HG03558 (cell line): ENCODE results near the gene FRMPD2.
"Not testable (repeated sequence)": the region's sequence is repeated elsewhere in the genome, so short reads cannot be mapped to it uniquely, and the experiment has no call there.

Source experiments
- ATAC-seq: cut with Tn5 transposase; IDR thresholded peaks from one replicate; pipeline ENCODE4 v1.9.1; 2021; ENCODE audit warnings: moderate number of reproducible peaks; ENCODE audit not compliant: unreplicated experiment; ENCODE audit errors: extremely low read depth

FRMPD2 gene

DNA sequence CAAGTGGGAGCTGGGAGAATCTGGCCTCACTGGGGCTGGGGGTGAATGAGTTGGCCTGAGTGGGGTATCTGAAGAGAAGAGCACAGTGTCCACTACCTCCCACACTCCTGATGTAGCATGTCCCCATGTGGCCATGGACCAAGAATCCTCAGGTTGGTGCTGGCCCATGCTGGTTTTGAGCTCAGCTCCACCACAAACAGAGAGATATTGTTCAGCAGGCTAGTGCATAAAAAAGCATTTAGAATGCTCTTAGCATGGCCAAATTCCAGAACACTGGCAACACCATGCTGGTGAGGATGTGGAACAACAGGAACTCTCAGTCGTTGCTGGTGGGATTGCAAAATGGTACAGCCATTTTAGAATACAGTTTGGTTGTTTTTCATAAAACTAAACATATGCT is 61.4 kb downstream of the FRMPD2 start:
- no peak for ATAC-seq

DNA sequence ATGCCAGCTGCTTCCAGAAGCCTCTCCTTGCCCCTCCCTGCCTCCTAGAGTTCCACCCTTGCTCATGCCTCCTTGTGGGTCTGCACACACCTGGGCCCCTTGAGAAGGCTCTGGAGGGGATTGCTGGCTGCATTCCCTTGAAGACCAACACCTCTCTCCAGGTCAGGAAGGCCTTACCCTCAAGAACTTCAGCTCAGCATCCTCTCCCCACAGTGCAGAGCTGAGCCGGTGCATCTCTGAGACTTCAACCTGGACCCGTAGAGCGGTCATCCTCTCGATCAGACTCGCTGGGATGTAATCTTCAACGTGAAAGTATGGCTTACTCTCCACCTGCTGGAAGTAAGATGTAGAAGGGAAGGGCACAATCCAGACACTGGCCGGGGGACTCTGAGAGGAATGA is 62.7 kb downstream of the FRMPD2 start:
- ATAC-seq, result no peak

DNA sequence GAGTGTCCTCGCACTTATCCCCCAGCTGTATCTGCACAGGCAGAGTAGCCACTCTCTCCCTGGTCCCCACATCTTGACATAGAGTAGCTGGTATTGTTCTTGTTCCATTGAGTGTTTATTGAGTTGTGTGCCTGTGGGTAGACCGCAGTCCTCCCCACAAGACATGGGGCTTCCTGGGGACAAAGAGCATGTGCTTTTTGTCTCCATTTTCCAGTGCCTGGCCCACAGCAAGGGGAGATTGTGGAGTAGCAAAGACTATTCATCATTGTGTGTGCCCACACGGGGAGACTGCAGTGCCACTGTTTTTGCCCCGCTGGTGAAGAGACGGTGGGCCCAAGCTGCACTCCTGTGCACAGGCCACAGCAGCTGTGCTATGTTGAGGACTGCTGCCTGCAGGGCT is 63.5 kb downstream of the FRMPD2 start:
- ATAC-seq, result no peak

DNA sequence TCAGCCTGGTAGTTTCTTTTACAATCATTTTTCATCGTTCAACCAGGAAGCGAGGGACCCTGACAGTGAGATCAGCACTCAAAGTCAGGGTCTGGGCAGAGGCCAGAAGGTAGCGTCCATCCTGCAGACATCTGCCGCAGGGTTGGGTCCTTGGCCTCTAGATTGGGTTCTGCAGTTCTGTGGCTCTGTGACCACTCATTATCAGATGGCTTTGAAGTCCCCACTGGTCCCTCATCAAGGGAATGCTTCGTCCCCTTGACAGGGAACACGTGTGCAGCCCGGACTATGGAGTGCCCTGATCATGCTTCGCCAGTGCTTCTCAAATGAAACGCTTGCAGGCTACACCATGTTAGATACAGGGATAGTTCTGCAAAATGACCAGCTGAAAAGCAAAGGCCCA is 64.1 kb downstream of the FRMPD2 start:
- no peak for ATAC-seq

DNA sequence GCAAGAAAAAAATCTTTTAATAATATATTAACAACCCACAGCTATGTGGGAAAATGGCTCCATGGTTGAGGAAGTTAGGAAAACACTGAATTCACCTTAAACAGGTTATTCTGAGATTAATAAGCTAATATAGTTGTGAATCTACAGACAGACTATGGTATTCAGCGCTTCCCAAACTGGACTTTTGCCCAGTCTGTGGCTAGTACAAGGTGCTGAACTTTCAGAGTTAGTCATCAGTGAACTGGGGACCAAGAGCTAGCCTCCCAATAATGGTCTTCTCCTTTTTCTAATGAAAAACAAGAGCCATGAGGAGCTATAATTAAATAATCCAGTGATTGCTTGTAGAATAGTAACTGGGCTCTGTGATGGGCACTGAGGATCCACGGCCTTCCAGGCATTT is 65.3 kb downstream of the FRMPD2 start:
- ATAC-seq, result no peak

DNA sequence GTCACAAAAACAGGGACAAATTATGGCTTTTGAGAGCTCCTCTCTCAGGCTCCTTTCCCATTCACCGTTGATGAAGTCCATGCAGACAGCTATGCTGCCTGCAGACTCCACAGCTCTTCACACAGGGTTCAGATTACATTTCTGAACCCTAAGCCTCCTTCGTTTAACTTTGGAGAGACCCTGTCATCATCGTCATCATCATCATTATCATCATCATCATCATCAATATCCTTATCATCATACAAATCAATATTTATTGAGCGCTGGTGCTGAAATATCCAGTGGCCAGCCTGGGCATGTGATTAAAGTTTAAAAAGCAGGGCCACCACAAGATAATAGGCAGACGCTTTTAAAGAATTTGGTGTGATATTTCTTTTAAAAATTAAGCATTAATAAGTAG is 66.6 kb downstream of the FRMPD2 start:
- no peak for ATAC-seq

DNA sequence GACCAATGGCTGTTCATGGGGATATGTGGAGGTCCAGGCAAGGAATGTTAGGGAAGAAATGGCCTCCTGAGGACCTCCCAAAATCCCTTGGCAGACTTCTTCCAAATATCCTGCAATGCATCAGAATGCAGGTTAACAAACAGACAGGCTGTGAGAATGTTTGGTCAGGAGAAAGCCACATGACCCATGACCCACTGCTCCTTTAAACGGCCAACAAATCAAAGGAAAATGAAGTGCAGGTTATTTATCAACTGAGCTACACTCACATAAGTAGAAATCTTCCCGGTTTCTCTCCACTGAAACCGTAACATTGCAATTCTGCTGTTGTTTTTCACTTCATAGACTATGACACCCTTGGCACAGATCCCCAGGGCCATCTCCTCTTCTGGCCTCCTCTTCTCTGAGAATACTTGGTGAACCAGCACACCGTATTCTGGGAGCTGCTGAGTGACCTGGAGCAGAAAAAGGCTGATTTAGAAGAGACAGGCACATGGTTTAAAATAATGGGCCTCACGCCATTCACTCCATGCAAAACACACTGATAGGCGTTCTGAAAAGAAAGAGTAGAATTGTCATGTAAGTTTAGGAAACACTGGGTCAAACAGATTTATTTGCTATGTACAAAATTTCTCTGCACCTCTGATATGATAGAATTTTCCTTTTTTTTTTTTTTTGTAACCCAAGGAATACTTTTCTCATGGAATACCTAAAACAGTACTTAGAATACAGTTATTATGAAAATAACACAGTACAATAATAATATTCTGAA is 67.8 kb downstream of the FRMPD2 start:
- no peak for ATAC-seq

DNA sequence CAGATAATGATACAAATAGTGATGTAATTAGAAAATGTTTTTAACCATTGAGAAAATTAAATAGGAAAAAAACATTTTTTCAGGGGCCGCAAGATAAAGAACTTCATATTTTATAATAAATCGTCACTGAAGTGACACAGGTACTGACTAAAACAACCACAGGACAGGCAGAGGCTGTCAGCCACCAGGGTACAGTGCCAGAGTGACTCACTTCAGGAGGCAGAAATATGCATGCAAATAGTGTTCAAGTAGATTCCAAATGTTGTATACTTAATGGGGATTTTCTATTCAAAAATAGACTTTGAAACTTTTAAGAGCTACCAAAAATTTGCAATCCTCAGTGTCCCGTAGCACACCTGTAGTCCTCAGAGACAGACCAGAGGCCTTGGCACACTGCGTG is 68.6 kb downstream of the FRMPD2 start:
- no peak for ATAC-seq

DNA sequence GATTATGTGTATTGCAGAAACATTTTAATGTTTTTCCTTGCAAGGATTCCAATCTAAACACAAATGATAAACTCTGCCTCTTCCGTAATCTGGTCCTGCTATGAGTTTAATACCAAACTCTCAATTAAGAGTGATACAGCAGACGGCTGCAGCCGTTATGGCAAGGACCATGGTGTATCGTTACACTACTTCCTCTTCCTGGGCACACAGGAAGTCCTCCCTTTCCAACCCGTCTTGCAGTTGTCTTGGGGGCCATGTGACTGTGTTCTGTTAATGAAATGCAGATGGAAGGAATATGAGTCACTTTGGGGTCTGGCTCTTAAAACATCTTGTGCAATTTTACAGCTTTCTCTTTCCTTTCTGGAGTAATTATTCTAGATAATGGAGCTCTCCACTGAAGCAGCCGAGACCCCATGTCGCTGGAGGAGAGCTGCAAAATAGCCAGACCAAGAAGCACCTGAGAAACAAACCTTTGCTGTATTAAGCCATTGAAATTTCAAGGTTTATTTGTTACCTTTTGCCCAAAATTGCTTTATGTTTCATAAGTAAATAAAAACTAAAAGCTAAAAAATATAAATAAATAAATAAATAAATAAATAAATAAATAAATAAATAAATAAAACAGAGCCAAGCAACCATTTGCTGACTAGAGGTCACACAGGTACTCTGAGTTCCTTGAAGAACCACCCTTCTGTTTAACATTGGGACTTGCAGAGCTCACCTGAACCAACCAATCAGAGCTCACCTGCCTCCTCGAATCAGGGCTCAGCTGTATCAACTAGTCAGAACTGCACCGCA is 74.7 kb downstream of the FRMPD2 start:
- no peak for ATAC-seq

DNA sequence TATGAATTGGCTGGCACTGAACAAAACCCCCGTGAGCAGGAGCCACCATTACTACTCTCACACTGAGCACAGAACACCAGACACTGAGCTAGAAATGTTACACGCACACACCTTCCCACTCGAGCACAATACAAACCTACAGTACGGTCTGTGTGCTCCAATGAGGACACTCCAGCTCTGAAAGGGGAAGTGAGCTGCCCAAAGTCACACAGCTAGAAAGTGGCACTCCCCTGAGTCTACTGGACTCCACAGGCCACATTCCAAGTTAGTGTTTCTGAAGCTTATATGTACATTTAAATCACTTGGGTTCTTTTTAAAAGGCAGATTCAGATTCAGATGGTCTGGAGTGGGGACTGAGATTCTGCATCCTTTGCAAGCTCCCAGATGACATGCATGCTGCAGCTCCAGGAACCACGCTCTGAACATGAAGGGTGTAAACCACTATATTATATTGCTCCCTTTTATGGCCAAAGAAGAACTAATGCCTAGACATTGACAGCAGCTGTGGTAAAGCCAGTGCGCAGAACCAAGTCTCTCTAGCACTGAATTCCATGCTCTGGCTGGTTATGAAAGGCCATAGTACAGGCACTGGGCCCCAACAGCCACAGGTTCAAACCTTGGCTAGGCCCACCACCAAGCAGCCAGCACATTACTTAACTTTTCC is 77.1 kb downstream of the FRMPD2 start:
- ATAC-seq, result no peak

DNA sequence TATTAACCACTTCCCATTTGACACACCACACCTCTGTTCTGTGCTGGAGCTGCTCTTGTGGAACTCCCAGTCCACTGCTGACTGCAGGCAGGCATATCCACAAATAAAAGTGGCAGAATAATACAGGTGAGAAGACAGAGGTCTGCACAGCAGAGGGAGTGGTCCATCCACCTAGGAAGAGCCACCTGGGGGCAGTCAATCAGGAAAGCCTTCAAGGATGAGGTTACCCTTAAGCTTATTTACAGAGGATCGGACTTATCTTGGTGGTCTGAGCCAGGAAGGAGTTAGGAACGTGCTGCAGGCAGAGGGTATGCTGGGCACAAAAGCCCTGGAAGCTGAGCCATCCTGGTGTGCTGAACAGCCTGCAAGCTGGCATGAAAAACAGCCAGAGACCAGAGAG is 78.7 kb downstream of the FRMPD2 start:
- ATAC-seq, result no peak

DNA sequence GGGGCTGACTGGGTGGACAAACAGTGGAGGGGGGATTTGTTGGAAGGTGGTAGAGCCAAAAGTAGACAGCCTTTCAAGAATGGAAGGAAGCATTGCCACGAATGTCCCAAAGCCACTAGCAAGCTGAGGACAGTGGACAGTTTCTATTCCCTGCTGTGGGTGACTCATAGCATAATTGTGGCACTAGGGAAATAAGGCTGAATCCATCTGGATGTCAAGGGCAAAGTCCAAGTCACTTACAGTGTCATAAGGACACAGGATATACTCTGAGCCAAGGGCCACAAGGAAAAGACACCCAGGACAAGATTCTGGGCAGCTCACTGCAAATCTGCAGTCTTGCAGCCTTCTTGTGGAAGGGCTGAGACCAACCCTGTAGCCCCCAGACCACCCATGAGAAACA is 79.7 kb downstream of the FRMPD2 start:
- no peak for ATAC-seq

DNA sequence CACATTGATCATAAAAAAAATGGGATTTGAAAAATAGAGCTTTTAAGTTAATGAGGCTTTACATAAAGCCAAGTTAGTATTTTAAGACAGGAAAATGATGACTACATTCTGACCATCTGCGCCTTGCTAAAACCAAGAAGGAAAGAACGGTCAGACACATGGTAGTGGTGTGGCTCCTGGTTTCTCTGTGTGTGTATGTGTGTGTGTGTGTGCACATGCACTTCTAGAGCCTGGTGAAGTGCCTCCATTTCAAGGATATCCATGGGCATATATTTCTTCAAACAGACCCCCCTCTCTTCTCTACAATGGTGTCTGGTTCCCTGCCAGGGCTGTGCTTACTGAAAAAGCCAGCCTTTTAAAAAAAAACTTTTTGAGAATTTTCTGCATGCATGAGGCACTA is 80.9 kb downstream of the FRMPD2 start:
- no peak for ATAC-seq

DNA sequence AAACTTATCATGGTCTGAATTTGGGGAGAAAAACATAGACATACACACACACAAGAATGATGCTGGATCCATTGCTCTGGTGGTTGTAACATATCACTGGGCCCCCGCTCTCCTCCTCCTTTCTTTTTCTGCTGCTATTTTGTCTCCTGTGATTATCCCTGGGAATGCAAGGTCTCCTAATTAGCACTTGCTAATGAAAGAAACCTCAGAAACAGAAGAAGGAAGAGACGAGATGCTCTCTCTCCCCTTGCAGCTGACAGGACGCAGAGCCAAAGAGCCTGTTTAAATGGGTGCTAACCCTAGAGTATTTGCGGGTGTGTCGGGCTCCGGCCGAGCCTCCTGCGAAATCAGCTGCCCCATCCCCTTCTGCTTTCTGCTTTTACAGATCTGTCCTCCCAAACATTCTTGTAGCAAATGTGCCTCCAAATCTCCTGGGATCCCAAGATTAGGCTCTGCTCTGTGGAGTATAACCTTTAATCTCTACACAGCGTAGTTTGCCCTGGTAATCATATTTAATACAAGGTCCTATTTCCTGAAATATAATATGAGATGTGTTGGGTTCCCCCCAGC is 81.5 kb downstream of the FRMPD2 start:
- ATAC-seq, result no peak

DNA sequence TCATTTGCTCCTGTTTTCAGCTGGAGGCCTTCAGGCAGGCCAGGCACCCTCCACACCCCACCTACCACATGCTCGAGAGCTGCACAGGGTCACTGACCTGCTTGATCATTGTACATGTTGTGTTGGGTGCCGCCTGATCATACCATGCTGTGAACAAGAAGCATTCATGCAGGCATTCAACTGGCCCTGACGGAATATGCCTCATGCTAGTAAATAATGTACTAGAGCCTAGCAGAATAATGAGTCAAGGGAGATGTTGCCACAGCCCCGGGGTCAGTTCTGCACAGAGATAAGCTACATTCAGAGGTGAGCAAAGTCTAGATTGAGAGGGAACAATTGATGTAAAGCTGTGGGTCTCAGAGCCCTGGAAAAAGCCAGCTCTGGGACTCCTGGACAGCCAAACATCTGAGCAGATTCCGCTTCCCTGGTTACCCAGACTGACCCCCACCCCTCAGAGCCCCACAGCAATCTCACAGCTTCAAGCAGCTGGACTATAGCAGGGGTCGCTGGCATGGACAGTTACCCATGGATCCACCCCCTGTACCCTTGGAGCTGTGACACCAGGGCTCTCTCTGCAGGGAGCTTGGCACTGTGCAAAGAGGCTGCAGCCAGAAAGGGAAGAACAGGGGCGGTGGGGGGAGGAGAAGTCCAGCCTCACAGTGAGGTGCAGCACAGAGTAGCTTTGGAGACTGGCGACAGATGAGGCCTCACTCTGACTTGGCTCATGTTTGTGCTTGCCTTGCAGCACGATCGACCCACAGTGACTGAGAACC is 86.6 kb downstream of the FRMPD2 start:
- no peak for ATAC-seq

DNA sequence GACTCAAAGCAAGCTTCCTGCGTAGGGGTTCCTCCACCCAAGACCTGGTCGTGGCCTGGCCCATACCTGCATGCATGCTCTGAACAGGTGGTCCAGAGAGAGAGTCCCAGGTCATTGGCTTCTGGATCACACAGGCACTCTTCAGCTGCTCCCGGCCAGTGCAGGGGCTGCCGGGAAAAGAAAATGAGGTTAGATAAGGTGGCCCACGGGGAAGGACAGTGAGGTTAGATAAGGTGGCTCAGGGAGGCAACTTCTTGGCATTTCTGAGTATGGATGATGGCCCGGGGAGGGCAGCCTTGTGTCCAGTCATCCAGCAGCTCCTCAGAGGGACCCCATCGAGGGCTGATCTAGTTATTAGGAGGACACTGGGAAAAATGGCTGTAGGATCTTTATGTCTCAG is 87.4 kb downstream of the FRMPD2 start:
- ATAC-seq, result no peak

DNA sequence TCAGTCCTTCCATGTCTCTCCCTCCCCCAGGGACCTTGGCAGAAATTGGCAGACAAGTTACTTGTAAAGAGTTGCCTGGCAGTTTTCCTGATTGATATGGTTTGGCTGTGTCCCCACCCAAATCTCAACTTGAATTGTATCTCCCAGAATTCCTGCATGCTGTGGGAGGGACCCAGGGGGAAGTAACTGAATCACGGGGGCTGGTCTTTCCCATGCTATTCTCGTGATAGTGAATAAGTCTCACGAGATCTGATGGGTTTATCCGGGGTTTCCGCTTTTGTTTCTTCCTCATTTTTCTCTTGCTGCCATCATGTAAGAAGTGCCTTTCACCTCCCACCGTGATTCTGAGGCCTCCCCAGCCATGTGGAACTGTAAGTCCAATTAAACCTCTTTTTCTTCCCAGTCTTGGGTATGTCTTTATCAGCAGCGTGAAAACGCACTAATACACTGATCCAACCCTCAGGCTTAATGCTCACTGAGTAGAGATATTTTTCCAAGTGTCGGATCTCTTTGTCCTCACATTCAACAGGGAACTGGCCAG is 88.2 kb downstream of the FRMPD2 start:
- ATAC-seq, result not testable (repeated sequence)

DNA sequence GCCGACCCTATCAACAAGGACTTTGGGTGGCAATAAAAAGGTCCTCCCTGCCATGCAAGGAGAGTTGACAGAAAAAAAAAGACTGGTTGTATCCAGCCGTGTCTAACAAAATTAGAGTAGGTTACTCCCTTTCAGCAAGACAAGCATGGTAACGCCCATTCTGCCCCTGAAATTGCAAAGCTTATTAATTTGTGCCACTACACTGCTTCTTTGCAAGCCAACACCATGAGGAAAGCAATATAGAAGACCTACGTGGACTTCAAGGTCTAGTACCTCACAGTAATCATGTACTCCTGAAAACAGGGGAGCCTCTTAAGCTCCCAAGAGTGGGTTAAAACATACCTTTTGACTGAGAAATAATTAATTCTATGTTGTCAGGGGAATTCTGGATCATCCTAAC is 90.3 kb downstream of the FRMPD2 start:
- ATAC-seq, result no peak

DNA sequence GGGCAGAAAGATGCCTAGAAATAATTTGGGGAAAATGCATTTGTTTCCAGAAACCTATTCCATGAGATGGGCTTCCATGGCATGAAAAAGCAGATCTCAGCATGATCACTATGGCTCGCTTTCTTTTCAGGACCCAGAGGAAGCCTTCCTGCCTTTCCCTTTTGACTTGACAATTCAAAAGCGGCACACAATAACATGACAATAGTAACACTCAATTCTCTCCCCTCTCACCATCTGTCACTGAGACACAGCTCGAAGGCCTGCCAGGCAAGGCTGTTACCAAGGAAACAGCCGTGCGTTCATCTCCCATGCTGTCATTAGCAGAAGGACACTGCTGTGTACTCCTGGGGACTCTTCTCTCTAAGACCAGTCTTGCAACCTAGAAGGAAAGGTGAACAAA is 101.8 kb downstream of the FRMPD2 start:
- not testable (repeated sequence) for ATAC-seq

DNA sequence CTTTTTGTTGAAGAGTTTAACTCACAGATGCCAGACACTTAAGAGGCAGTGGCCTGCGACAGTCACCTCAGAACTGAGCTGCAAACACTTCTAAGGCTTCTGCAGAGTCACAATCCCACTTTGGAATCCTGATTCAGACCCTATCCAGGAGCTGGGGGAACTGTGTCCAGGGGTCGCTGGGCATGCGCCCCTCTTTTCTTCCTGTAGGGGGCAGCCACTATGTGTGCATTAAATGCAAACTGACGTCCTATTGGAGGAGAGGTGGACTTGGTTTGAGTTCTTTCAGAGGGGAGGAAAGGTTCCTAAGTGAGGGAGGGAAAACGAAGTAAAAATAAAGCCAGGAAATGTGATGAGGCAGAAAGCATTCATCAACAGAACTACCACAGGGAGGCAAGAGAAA is 113.8 kb downstream of the FRMPD2 start:
- not testable (repeated sequence) for ATAC-seq
